ENCODE results near the gene MTCL1. TPM values are rescaled to one million over a fixed set of nuclear protein-coding genes. Genes with fewer than 3 reads are reported as not detected.
A peak's percentile ranks its signal among the peaks of the same experiment; 100 is the strongest.

The MTCL1 gene
- total RNA-seq, 1 experiment from 2014 or later, result 22.7 TPM

DNA sequence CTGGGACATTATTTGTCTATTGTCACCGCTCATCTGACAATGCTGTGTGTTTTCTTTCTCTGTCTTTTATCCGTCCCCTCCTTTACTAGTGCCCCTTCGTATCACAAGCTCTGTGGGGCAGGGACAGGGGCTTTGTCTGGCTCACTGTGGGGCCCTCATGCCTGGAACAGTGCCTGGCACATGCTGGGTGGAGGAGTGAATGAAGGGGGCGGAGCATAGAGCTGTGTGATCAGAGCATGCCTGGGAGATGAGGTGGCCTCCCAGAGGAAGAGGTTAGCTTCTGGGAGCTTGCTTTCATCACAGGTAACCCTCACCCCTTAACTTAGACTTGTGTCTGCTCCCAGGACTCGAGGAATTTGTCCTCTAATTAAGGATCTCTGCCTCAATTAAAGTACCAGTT lies 16.4 kb downstream of the MTCL1 start:
- H3K79me2 ChIP-seq (ENCODE audit: insufficient read depth, low read length), result peaks cover 11% of the 10 kb centered on the region
- H3K9me3 ChIP-seq (ENCODE audit: control insufficient read depth in 1 of 2, insufficient read depth in 1 of 2, low read depth in 1 of 2, low read length in 2 of 2), result no peaks in the 10 kb centered on the region
- H3K4me3 ChIP-seq (replicated peaks in 1 of 2; ENCODE audit: low read depth in 1 of 2, low read length in 2 of 2), result no peak overlapping the region
- no TSS peak for BruUV-seq (replicated peaks)
- DNase-seq (ENCODE audit: low read depth, low spot score) (peak; percentile 48), ATAC-seq (peak; percentile 99)
- ChIA-PET POLR2A (interaction anchor here (0.9 kb wide), 1 partner anchor 9 kb away, joined by 3 read pairs; no protein-coding TSS in a partner anchor), RAD21 (ENCODE audit: low non-redundant PET in 1 of 2, low total read pairs in 2 of 2, uncharacterized antibody in 2 of 2, unreplicated experiment in 2 of 2) (no interaction called here), CTCF (no interaction called here)
- no peaks in the 10 kb centered on the region for H3K9me2 ChIP-seq (ENCODE audit: insufficient read depth)
- H3K9ac ChIP-seq (ENCODE audit: low read length), result peak overlapping the region; percentile 43
- peak overlapping the region; percentile 61 for H3K4me2 ChIP-seq (ENCODE audit: low read length)
- H3K4me1 ChIP-seq (ENCODE audit: control insufficient read depth in 1 of 2, insufficient read depth in 2 of 2, low read length in 2 of 2), result peaks cover 16 to 19% of the 10 kb centered on the region in 2 experiments
- H3K27ac ChIP-seq (ENCODE audit: low read depth, low read length), result peak overlapping the region; percentile 64
- H3K36me3 ChIP-seq (ENCODE audit: control insufficient read depth in 1 of 2, insufficient read depth in 2 of 2, low read length in 2 of 2), result peaks cover 2 to 6% of the 10 kb centered on the region in 2 experiments; a peak in 2 of 4 replicates
- no peaks in the 10 kb centered on the region for H3K27me3 ChIP-seq (ENCODE audit: insufficient read depth, low read length)
- intact Hi-C loops (cut with micrococcal nuclease), result no loop called here
- H4K20me1 ChIP-seq (ENCODE audit: insufficient read depth), result no peaks in the 10 kb centered on the region
- H2AFZ ChIP-seq (ENCODE audit: low read depth, low read length, poor library complexity, severe bottlenecking), result no peak overlapping the region
- TF ChIP-seq RAD21 (IDR thresholded peaks at IDR 0.05; ENCODE audit: low read depth), result no peak
- TF ChIP-seq EGR1 (IDR thresholded peaks at IDR 0.05; ENCODE audit: low read depth), result no peak
- TF ChIP-seq, protein P1, sequence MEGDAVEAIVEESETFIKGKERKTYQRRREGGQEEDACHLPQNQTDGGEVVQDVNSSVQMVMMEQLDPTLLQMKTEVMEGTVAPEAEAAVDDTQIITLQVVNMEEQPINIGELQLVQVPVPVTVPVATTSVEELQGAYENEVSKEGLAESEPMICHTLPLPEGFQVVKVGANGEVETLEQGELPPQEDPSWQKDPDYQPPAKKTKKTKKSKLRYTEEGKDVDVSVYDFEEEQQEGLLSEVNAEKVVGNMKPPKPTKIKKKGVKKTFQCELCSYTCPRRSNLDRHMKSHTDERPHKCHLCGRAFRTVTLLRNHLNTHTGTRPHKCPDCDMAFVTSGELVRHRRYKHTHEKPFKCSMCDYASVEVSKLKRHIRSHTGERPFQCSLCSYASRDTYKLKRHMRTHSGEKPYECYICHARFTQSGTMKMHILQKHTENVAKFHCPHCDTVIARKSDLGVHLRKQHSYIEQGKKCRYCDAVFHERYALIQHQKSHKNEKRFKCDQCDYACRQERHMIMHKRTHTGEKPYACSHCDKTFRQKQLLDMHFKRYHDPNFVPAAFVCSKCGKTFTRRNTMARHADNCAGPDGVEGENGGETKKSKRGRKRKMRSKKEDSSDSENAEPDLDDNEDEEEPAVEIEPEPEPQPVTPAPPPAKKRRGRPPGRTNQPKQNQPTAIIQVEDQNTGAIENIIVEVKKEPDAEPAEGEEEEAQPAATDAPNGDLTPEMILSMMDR (IDR thresholded peaks at IDR 0.05 in 2 of 3, conservative IDR thresholded peaks at IDR 0.05 in 1 of 3; ENCODE audit: borderline replicate concordance in 1 of 3, insufficient read depth in 1 of 3, low read depth in 2 of 3, low read length in 2 of 3), result no peak
- TF ChIP-seq, protein P2, sequence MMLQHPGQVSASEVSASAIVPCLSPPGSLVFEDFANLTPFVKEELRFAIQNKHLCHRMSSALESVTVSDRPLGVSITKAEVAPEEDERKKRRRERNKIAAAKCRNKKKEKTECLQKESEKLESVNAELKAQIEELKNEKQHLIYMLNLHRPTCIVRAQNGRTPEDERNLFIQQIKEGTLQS (IDR thresholded peaks at IDR 0.05), result no peak
- TF ChIP-seq EZH2phosphoT487 (IDR thresholded peaks at IDR 0.05; ENCODE audit: borderline replicate concordance), result no peak
- no peak for TF ChIP-seq TCF7L2 (IDR thresholded peaks at IDR 0.05; ENCODE audit: borderline replicate concordance, extremely low read depth, insufficient read depth, insufficient read length)
- TF ChIP-seq JUND (IDR thresholded peaks at IDR 0.05), result no peak; the same call in 1 of the 2 replicates
- no peak for TF ChIP-seq CEBPB (IDR thresholded peaks at IDR 0.05; ENCODE audit: low read depth)
- no peak for TF ChIP-seq POLR2AphosphoS5 (IDR thresholded peaks at IDR 0.05; ENCODE audit: low read depth, low read length)
- no peak for TF ChIP-seq ELF1 (IDR thresholded peaks at IDR 0.05; ENCODE audit: borderline replicate concordance, low read depth)
- 0 out of 2 replicates have a peak, but pooled peaks have one; percentile 25 for TF ChIP-seq FOSL1 (IDR thresholded peaks at IDR 0.05; ENCODE audit: low read depth)
- no peak for TF ChIP-seq YY1 (IDR thresholded peaks at IDR 0.05; ENCODE audit: extremely low read depth, insufficient replicate concordance, low read depth, low read length)
- TF ChIP-seq SRF (IDR thresholded peaks at IDR 0.05; ENCODE audit: low read depth), result no peak
- TF ChIP-seq, protein P3, sequence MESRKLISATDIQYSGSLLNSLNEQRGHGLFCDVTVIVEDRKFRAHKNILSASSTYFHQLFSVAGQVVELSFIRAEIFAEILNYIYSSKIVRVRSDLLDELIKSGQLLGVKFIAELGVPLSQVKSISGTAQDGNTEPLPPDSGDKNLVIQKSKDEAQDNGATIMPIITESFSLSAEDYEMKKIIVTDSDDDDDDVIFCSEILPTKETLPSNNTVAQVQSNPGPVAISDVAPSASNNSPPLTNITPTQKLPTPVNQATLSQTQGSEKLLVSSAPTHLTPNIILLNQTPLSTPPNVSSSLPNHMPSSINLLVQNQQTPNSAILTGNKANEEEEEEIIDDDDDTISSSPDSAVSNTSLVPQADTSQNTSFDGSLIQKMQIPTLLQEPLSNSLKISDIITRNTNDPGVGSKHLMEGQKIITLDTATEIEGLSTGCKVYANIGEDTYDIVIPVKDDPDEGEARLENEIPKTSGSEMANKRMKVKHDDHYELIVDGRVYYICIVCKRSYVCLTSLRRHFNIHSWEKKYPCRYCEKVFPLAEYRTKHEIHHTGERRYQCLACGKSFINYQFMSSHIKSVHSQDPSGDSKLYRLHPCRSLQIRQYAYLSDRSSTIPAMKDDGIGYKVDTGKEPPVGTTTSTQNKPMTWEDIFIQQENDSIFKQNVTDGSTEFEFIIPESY (IDR thresholded peaks at IDR 0.05; ENCODE audit: extremely low read depth, insufficient replicate concordance, low read length), result no peak
- TF ChIP-seq, protein P4, sequence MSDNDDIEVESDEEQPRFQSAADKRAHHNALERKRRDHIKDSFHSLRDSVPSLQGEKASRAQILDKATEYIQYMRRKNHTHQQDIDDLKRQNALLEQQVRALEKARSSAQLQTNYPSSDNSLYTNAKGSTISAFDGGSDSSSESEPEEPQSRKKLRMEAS (IDR thresholded peaks at IDR 0.05), result peak; percentile 93
- TF ChIP-seq ZFX (IDR thresholded peaks at IDR 0.05), result no peak
- TF ChIP-seq, protein P5, sequence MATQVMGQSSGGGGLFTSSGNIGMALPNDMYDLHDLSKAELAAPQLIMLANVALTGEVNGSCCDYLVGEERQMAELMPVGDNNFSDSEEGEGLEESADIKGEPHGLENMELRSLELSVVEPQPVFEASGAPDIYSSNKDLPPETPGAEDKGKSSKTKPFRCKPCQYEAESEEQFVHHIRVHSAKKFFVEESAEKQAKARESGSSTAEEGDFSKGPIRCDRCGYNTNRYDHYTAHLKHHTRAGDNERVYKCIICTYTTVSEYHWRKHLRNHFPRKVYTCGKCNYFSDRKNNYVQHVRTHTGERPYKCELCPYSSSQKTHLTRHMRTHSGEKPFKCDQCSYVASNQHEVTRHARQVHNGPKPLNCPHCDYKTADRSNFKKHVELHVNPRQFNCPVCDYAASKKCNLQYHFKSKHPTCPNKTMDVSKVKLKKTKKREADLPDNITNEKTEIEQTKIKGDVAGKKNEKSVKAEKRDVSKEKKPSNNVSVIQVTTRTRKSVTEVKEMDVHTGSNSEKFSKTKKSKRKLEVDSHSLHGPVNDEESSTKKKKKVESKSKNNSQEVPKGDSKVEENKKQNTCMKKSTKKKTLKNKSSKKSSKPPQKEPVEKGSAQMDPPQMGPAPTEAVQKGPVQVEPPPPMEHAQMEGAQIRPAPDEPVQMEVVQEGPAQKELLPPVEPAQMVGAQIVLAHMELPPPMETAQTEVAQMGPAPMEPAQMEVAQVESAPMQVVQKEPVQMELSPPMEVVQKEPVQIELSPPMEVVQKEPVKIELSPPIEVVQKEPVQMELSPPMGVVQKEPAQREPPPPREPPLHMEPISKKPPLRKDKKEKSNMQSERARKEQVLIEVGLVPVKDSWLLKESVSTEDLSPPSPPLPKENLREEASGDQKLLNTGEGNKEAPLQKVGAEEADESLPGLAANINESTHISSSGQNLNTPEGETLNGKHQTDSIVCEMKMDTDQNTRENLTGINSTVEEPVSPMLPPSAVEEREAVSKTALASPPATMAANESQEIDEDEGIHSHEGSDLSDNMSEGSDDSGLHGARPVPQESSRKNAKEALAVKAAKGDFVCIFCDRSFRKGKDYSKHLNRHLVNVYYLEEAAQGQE (IDR thresholded peaks at IDR 0.05; ENCODE audit: low read depth), result no peak
- TF ChIP-seq ZNF274 (IDR thresholded peaks at IDR 0.05; ENCODE audit: low read depth, low read length), result no peak
- no peak for TF ChIP-seq SP1 (IDR thresholded peaks at IDR 0.05; ENCODE audit: low read depth)
- 0 out of 2 replicates have a peak, but pooled peaks have one; percentile 23 for TF ChIP-seq CBX3 (IDR thresholded peaks at IDR 0.05; ENCODE audit: low read depth)
- no peak for TF ChIP-seq EZH2 (IDR thresholded peaks at IDR 0.05)
- TF ChIP-seq POLR2A (IDR thresholded peaks at IDR 0.05; ENCODE audit: borderline replicate concordance, extremely low read depth, insufficient read depth, insufficient read length), result no peak

All from HCT116 (cell line).